NK-92 (cell line): Measurements from ENCODE around the gene NTNG2.

Source experiments
- DNase-seq: peaks from one replicate; lab custom pipeline; 2025; ENCODE audit not compliant: unreplicated experiment; lab: John Stamatoyannopoulos, UW

Gene NTNG2

GRCh38 chr9:132169672-132170392 is 8.0 kb downstream of the NTNG2 start:
- DNase-seq, result no peak

- no peak for DNase-seq
These were observed 9.8 kb downstream of the NTNG2 start for GRCh38 chr9:132171702-132172101.

- DNase-seq, result no peak
These were observed 10.3 kb downstream of the NTNG2 start for GRCh38 chr9:132172185-132172584.

GRCh38 chr9:132175431-132175830 is 13.6 kb downstream of the NTNG2 start:
- no peak for DNase-seq

- no peak for DNase-seq
These were observed 14.5 kb downstream of the NTNG2 start for GRCh38 chr9:132176338-132176737.

GRCh38 chr9:132181796-132182313 is 20.0 kb downstream of the NTNG2 start:
- no peak for DNase-seq

- no peak for DNase-seq
These were observed 20.6 kb downstream of the NTNG2 start for GRCh38 chr9:132182314-132183091.

- DNase-seq, result no peak
These were observed 21.3 kb downstream of the NTNG2 start for GRCh38 chr9:132183134-132183533.

- no peak for DNase-seq
These were observed 21.9 kb downstream of the NTNG2 start for GRCh38 chr9:132183715-132184114.

- no peak for DNase-seq
These were observed 22.3 kb downstream of the NTNG2 start for GRCh38 chr9:132184124-132184523.

GRCh38 chr9:132185073-132186009 is 23.5 kb downstream of the NTNG2 start:
- no peak for DNase-seq

- no peak for DNase-seq
These were observed 25.3 kb downstream of the NTNG2 start for GRCh38 chr9:132187121-132187620.

- DNase-seq, result no peak
These were observed 29.1 kb downstream of the NTNG2 start for GRCh38 chr9:132190966-132191365.

GRCh38 chr9:132192728-132193127 is 30.9 kb downstream of the NTNG2 start:
- no peak for DNase-seq

- no peak for DNase-seq
These were observed 31.6 kb downstream of the NTNG2 start for GRCh38 chr9:132193227-132194124.

- no peak for DNase-seq
These were observed 32.6 kb downstream of the NTNG2 start for GRCh38 chr9:132194508-132194907.

GRCh38 chr9:132197315-132197714 is 35.5 kb downstream of the NTNG2 start:
- no peak for DNase-seq

- no peak for DNase-seq
These were observed 36.1 kb downstream of the NTNG2 start for GRCh38 chr9:132197856-132198550.

- no peak for DNase-seq
These were observed 37.2 kb downstream of the NTNG2 start for GRCh38 chr9:132199056-132199455.
